AG04449 (cell line): ENCODE measurements around the gene GAB2.

Experiments used
- CTCF ChIA-PET: fragments of 350-600 bp; formaldehyde crosslinking; extraction: SDS; loops from one replicate; lab custom pipeline; 2021; ENCODE audit warnings: antibody characterized with exemption; lab: Yijun Ruan, JAX
- POLR2A ChIA-PET: fragments of 400-600, 350-600 bp; formaldehyde crosslinking; extraction: SDS; loops from one replicate; lab custom pipeline; 2020; ENCODE audit warnings: antibody characterized with exemption, inconsistent platforms; lab: Yijun Ruan, JAX
- DNase-seq: peaks from one replicate; pipeline ENCODE4 v3.0.0-alpha.2; 2010; ENCODE audit warnings: low read depth, low spot score
- H3K4me3 ChIP-seq: 2 replicates; pipeline ENCODE4 v1.5.1; 2011; ENCODE audit warnings: low read depth, mild to moderate bottlenecking, control low read depth, low read length
- CTCF ChIP-seq: IDR thresholded peaks from one replicate; pipeline ENCODE4 v1.5.1; 2011; ENCODE audit warnings: mild to moderate bottlenecking, moderate library complexity, low read length, control low read depth, inconsistent platforms; ENCODE audit not compliant: insufficient read depth; ENCODE audit errors: missing control alignments

Gene GAB2

GRCh38 chr11:78373689-78374088 lies 43.9 kb downstream of the GAB2 start:
- no peak for DNase-seq
- no peak for TF ChIP-seq CTCF
- CTCF ChIA-PET: no interaction called here
- H3K4me3 ChIP-seq: no peak overlapping the region
- POLR2A ChIA-PET: no interaction called here

- no peak overlapping the region for H3K4me3 ChIP-seq
- ChIA-PET CTCF (interaction anchor here (0.5 to 0.8 kb wide), 2 partner anchors 125 to 207 kb away, joined by 3 to 4 read pairs; no protein-coding TSS in a partner anchor), POLR2A (interaction anchor here (0.6 kb wide), 1 partner anchor 31 kb away, joined by 3 read pairs; no protein-coding TSS in a partner anchor)
- no peak for TF ChIP-seq CTCF
- DNase-seq: no peak
Observed at GRCh38 chr11:78372114-78372768, 45.4 kb downstream of the GAB2 start.

GRCh38 chr11:78371221-78371891 lies 46.3 kb downstream of the GAB2 start:
- TF ChIP-seq CTCF: no peak
- ChIA-PET CTCF (interaction anchor here (0.5 to 0.8 kb wide), 2 partner anchors 125 to 207 kb away, joined by 3 to 4 read pairs; no protein-coding TSS in a partner anchor), POLR2A (interaction anchor here (0.6 kb wide), 1 partner anchor 30 kb away, joined by 3 read pairs; no protein-coding TSS in a partner anchor)
- DNase-seq: no peak
- H3K4me3 ChIP-seq: no peak overlapping the region

- TF ChIP-seq CTCF: no peak
- DNase-seq: no peak
- CTCF ChIA-PET: no interaction called here
- POLR2A ChIA-PET: no interaction called here
- H3K4me3 ChIP-seq: no peak overlapping the region
Observed at GRCh38 chr11:78370406-78371172, 47.0 kb downstream of the GAB2 start.

GRCh38 chr11:78365381-78365792 lies 52.2 kb downstream of the GAB2 start:
- TF ChIP-seq CTCF: no peak
- POLR2A ChIA-PET: interaction anchor here (0.6 kb wide), 1 partner anchor 198 kb away, joined by 3 read pairs; no protein-coding TSS in a partner anchor
- DNase-seq: no peak
- CTCF ChIA-PET: no interaction called here
- no peak overlapping the region for H3K4me3 ChIP-seq
